IMR-90 (cell line): Measurements from ENCODE around the gene TMEM253. TPM values are rescaled to one million over a fixed set of nuclear protein-coding genes. Genes with fewer than 3 reads are reported as not detected.

Source experiments
- ATAC-seq: fragments of 200-7000 bp; cut with Tn5 transposase; 2 replicates; pipeline ENCODE4 v1.9.1; 2020; ENCODE audit warnings: low read depth, mild to moderate bottlenecking, moderate library complexity
- BruUV-seq: library from RNA; stranded (reverse); fragments of 400-500 nt; replicated peaks from 2 replicates; lab custom pipeline; 2021; lab: Mats Ljungman, UMichigan
- CTCF ChIA-PET: fragments of 300-600 bp; formaldehyde crosslinking; extraction: SDS; loops from one replicate; lab custom pipeline; 2021; ENCODE audit warnings: antibody characterized with exemption; lab: Yijun Ruan, JAX
- POLR2A ChIA-PET: fragments of 300-600 bp; sonication (Branson Sonifier 250); formaldehyde crosslinking; loops from one replicate; lab custom pipeline; 2022; ENCODE audit warnings: antibody characterized with exemption; ENCODE audit not compliant: unreplicated experiment; lab: Charles Lee
- DNase-seq: peaks from one replicate; pipeline ENCODE4 v3.0.0; 2013
- H2AFZ ChIP-seq: replicated peaks from 2 replicates; pipeline ENCODE3; 2013; ENCODE audit warnings: low read length, mild to moderate bottlenecking; ENCODE audit not compliant: poor library complexity
- H2AK5ac ChIP-seq: 2 replicates; pipeline ENCODE4 v1.6.1; 2013; ENCODE audit warnings: low read depth, low read length, inconsistent platforms
- H2AK9ac ChIP-seq: replicated peaks from 2 replicates; pipeline ENCODE3; 2013; ENCODE audit warnings: mild to moderate bottlenecking, low read depth, low read length, moderate library complexity; ENCODE audit not compliant: poor library complexity
- H2BK120ac ChIP-seq: 2 replicates; pipeline ENCODE4 v1.6.1; 2013; ENCODE audit warnings: low read depth, low read length, inconsistent platforms
- H2BK15ac ChIP-seq: 3 replicates; pipeline ENCODE4 v1.6.1; 2013; ENCODE audit warnings: low read depth, low read length, inconsistent platforms
- H2BK20ac ChIP-seq: 2 replicates; pipeline ENCODE4 v1.6.1; 2013; ENCODE audit warnings: low read depth, mild to moderate bottlenecking, inconsistent platforms, low read length, moderate library complexity
- H2BK5ac ChIP-seq: 2 replicates; pipeline ENCODE4 v1.6.1; 2013; ENCODE audit warnings: mild to moderate bottlenecking, low read depth, low read length, inconsistent platforms; ENCODE audit not compliant: poor library complexity, severe bottlenecking
- H3K14ac ChIP-seq: replicated peaks from 2 replicates; pipeline ENCODE4 v1.6.1; 2013; ENCODE audit warnings: low read depth, low read length, inconsistent platforms
- H3K18ac ChIP-seq: 2 replicates; pipeline ENCODE4 v1.6.1; 2013; ENCODE audit warnings: low read depth, low read length, control low read depth
- H3K23ac ChIP-seq: 2 replicates; pipeline ENCODE4 v1.6.1; 2013; ENCODE audit warnings: low read depth, low read length, inconsistent platforms
- H3K27ac ChIP-seq: 2 replicates; pipeline ENCODE4 v1.5.1; 2013; ENCODE audit warnings: mild to moderate bottlenecking, control low read depth, low read length; ENCODE audit not compliant: insufficient read depth
- H3K27me3 ChIP-seq: 2 replicates; pipeline ENCODE4 v1.6.1; 2013; ENCODE audit warnings: low read length; ENCODE audit not compliant: control insufficient read depth, insufficient read depth
- H3K36me3 ChIP-seq: 2 replicates; pipeline ENCODE4 v1.6.1; 2013; ENCODE audit warnings: low read length, mixed read lengths; ENCODE audit not compliant: control insufficient read depth, insufficient read depth
- H3K4ac ChIP-seq: 2 replicates; pipeline ENCODE4 v1.6.1; 2013; ENCODE audit warnings: low read depth, low read length, inconsistent platforms
- H3K4me1 ChIP-seq: 2 replicates; pipeline ENCODE4 v1.6.1; 2013; ENCODE audit warnings: low read length, mixed read lengths; ENCODE audit not compliant: control insufficient read depth, insufficient read depth
- H3K4me2 ChIP-seq: 2 replicates; pipeline ENCODE4 v1.6.1; 2013; ENCODE audit warnings: low read depth, mild to moderate bottlenecking, control low read depth, low read length, moderate library complexity
- H3K4me3 ChIP-seq: 2 replicates; pipeline ENCODE4 v1.5.1; 2013; ENCODE audit warnings: low read depth, mild to moderate bottlenecking, control low read depth, low read length, moderate library complexity; ENCODE audit not compliant: insufficient read depth
- H3K56ac ChIP-seq: 2 replicates; pipeline ENCODE4 v1.6.1; 2013; ENCODE audit warnings: low read length, inconsistent platforms; ENCODE audit not compliant: insufficient read depth; ENCODE audit errors: extremely low read depth
- H3K79me1 ChIP-seq, 2 experiments: 2 replicates each; pipeline ENCODE4 v1.6.1; 2013; ENCODE audit warnings: low read length in 2 of 2, inconsistent platforms in 1 of 2, low read depth in 1 of 2
- H3K9ac ChIP-seq: 2 replicates; pipeline ENCODE4 v1.6.1; 2013; ENCODE audit warnings: low read depth, low read length, control low read depth
- H3K9me1 ChIP-seq: 2 replicates; pipeline ENCODE4 v1.6.1; 2013; ENCODE audit warnings: low read length, inconsistent platforms; ENCODE audit not compliant: insufficient read depth
- H3K9me3 ChIP-seq: 2 replicates; pipeline ENCODE4 v1.6.1; 2013; ENCODE audit warnings: low read length; ENCODE audit not compliant: control insufficient read depth, insufficient read depth
- H4K20me1 ChIP-seq: 2 replicates; pipeline ENCODE4 v1.6.1; 2013; ENCODE audit warnings: low read length, inconsistent platforms; ENCODE audit not compliant: insufficient read depth
- H4K5ac ChIP-seq: 2 replicates; pipeline ENCODE4 v1.6.1; 2013; ENCODE audit warnings: mild to moderate bottlenecking, low read depth, low read length, control low read depth
- H4K8ac ChIP-seq, 2 experiments: 2 replicates each; pipeline ENCODE4 v1.6.1; 2013; ENCODE audit warnings: low read depth in 2 of 2, low read length in 2 of 2, control low read depth in 1 of 2, inconsistent platforms in 1 of 2
- H4K91ac ChIP-seq: 2 replicates; pipeline ENCODE4 v1.6.1; 2013; ENCODE audit warnings: low read depth, low read length, inconsistent platforms; ENCODE audit not compliant: insufficient read depth
- BHLHE40 ChIP-seq: fragments of 150-350 bp; IDR thresholded peaks from 2 replicates; pipeline ENCODE4 v1.6.1; 2016; ENCODE audit warnings: mild to moderate bottlenecking, low read depth, low read length
- CEBPB ChIP-seq: IDR thresholded peaks from 2 replicates; pipeline ENCODE4 v1.6.1; 2012; ENCODE audit warnings: low read depth, low read length, improper control_type of control experiment
- CHD1 ChIP-seq: IDR thresholded peaks from 2 replicates; pipeline ENCODE4 v1.6.1; 2012; ENCODE audit warnings: low read depth, low read length, improper control_type of control experiment
- CTCF ChIP-seq: conservative IDR thresholded peaks from 2 replicates; pipeline ENCODE4 v1.5.1; 2012; ENCODE audit warnings: mild to moderate bottlenecking, low read depth, low read length, improper control_type of control experiment
- ELK1 ChIP-seq: fragments of 150-350 bp; IDR thresholded peaks from 2 replicates; pipeline ENCODE4 v1.6.1; 2016; ENCODE audit warnings: low read depth, mild to moderate bottlenecking, low read length, moderate library complexity, borderline replicate concordance
- FOS ChIP-seq: fragments of 150-350 bp; IDR thresholded peaks from 2 replicates; pipeline ENCODE4 v1.6.1; 2016; ENCODE audit warnings: low read depth, low read length
- MAFK ChIP-seq: IDR thresholded peaks from 2 replicates; pipeline ENCODE4 v1.6.1; 2012; ENCODE audit warnings: low read depth, low read length, improper control_type of control experiment
- MAZ ChIP-seq: IDR thresholded peaks from 2 replicates; pipeline ENCODE4 v1.6.1; 2012; ENCODE audit warnings: low read depth, mild to moderate bottlenecking, low read length, improper control_type of control experiment, moderate library complexity, borderline replicate concordance
- MXI1 ChIP-seq: IDR thresholded peaks from 2 replicates; pipeline ENCODE4 v1.6.1; 2012; ENCODE audit warnings: low read depth, mild to moderate bottlenecking, low read length, moderate library complexity, borderline replicate concordance
- NFE2L2 ChIP-seq: fragments of 150-350 bp; IDR thresholded peaks from 2 replicates; pipeline ENCODE4 v1.6.1; 2016; ENCODE audit warnings: low read depth, mild to moderate bottlenecking, low read length
- POLR2A ChIP-seq: IDR thresholded peaks from 2 replicates; pipeline ENCODE4 v1.6.1; 2012; ENCODE audit warnings: mild to moderate bottlenecking, low read depth, low read length
- RAD21 ChIP-seq: IDR thresholded peaks from 2 replicates; pipeline ENCODE4 v1.6.1; 2012; ENCODE audit warnings: low read length, improper control_type of control experiment
- RCOR1 ChIP-seq: IDR thresholded peaks from 2 replicates; pipeline ENCODE4 v1.6.1; 2012; ENCODE audit warnings: mild to moderate bottlenecking, low read length, improper control_type of control experiment; ENCODE audit not compliant: insufficient replicate concordance
- RFX5 ChIP-seq: IDR thresholded peaks from 2 replicates; pipeline ENCODE4 v1.8.0; 2012; ENCODE audit warnings: low read depth, mild to moderate bottlenecking, low read length, moderate library complexity
- SMC3 ChIP-seq: fragments of 150-350 bp; IDR thresholded peaks from 2 replicates; pipeline ENCODE4 v1.6.1; 2016; ENCODE audit warnings: low read depth, mild to moderate bottlenecking, antibody characterized with exemption, low read length, moderate library complexity
- USF2 ChIP-seq: fragments of 150-350 bp; IDR thresholded peaks from 2 replicates; pipeline ENCODE4 v1.6.1; 2017; ENCODE audit warnings: mild to moderate bottlenecking, antibody characterized with exemption, low read length, low read depth
- WGBS, 2 experiments: methylation state at CpG; one replicate each; pipeline versions ENCODE4 v1.1.5 to v1.1.7; 2013; ENCODE audit warnings: missing lambda C conversion rate in 2 of 2; ENCODE audit not compliant: insufficient read length in 1 of 2; ENCODE audit errors: extremely low coverage in 2 of 2; 5-methylcytosine and 5-hydroxymethylcytosine counted together
- dilution Hi-C: fragments of 300-500 bp; cut with HindIII; formaldehyde crosslinking; loops from one replicate; pipeline ENCODE4 v1.14.3; 2018; ENCODE audit warnings: low sequenced_read_pairs; ENCODE audit not compliant: unreplicated experiment
- in situ Hi-C: fragments of 300-500 bp; cut with MboI; formaldehyde crosslinking; loops from 3 replicates; pipeline ENCODE4 v1.14.3; 2019; ENCODE audit warnings: low sequenced_read_pairs, inconsistent platforms, mixed read lengths
- intact Hi-C: fragments of 100-400 bp; cut with micrococcal nuclease; formaldehyde crosslinking; loops from 2 replicates; pipeline ENCODE4 v1.10.0; 2022
- polyA plus RNA-seq, 3 experiments: library from polyadenylated mRNA; depleted of rRNA; stranded (reverse); fragments of >200 nt; gene quantifications; 2 replicates each; pipeline ENCODE4 v1.2.3, GENCODE V29; 2012; ENCODE audit warnings: low replicate concordance in 1 of 3
- total RNA-seq: library from RNA; depleted of rRNA; stranded (reverse); fragments of >200 nt; gene quantifications from 2 replicates; pipeline ENCODE4 v1.2.3, GENCODE V29; 2012

The TMEM253 gene
- total and polyA plus RNA-seq, 2 of the 4 experiments (the other 2 are of a cell fraction) = 0.07 TPM; not detected in 1

- no TSS peak for BruUV-seq
- no peak overlapping the region for H3K9ac ChIP-seq
- CTCF ChIA-PET = interaction anchor here (0.7 kb wide), 1 partner anchor 748 kb away, joined by 4 read pairs; no protein-coding TSS in a partner anchor
Observed at GRCh38 chr14:21054123-21054767, 46.6 kb upstream of the TMEM253 start.

More at GRCh38 chr14:21054123-21054767, 46.6 kb upstream of the TMEM253 start:
- dilution Hi-C loops = no loop called here
- Histone ChIP-seq H4K91ac (no peak overlapping the region), H3K4me2 (no peak overlapping the region), H3K14ac (no peak overlapping the region), H2BK120ac (no peak overlapping the region), H3K27ac (no peak overlapping the region), H3K36me3 (no peaks in the 10 kb centered on the region), H3K23ac (no peak overlapping the region), H3K56ac (no peak overlapping the region), H4K8ac (no peak overlapping the region), H2AK9ac (no peak overlapping the region), H3K79me1 (no peaks in the 10 kb centered on the region), H2BK20ac (no peak overlapping the region), H3K18ac (no peak overlapping the region), H3K4me1 (0 out of 2 replicates have a peak, but pooled peaks cover 2% of the 10 kb centered on the region), H2AK5ac (no peak overlapping the region), H4K20me1 (no peaks in the 10 kb centered on the region), H2AFZ (peak overlapping the region; percentile 34), H4K5ac (no peak overlapping the region), H2BK5ac (no peak overlapping the region), H3K9me3 (no peaks in the 10 kb centered on the region), H3K4ac (no peak overlapping the region), H3K27me3 (peaks cover 4% of the 10 kb centered on the region), H3K4me3 (no peak overlapping the region), H3K9me1 (peaks cover 3% of the 10 kb centered on the region; the same call in 1 of the 2 replicates), H2BK15ac (no peak overlapping the region)
- WGBS, 2 experiments = no CpG with 5 or more reads among the region's 3 CpGs
- TF ChIP-seq FOS = no peak
- no peak for TF ChIP-seq MAFK
- TF ChIP-seq CEBPB = no peak
- TF ChIP-seq MAZ = no peak
- no peak for TF ChIP-seq RFX5
- TF ChIP-seq CHD1 = no peak
- TF ChIP-seq POLR2A = no peak
- TF ChIP-seq NFE2L2 = no peak
- TF ChIP-seq ELK1 = no peak
- TF ChIP-seq USF2 = no peak
- no peak for TF ChIP-seq BHLHE40
- no peak for TF ChIP-seq SMC3
- no peak for TF ChIP-seq CTCF
- no peak for TF ChIP-seq RCOR1
- TF ChIP-seq MXI1 = no peak
- no peak for TF ChIP-seq RAD21
- POLR2A ChIA-PET = no interaction called here
- DNase-seq (no peak), ATAC-seq (no peak)
- in situ Hi-C loops = no loop called here
- intact Hi-C loops = no loop called here
